Brain microvascular endothelial cell (primary cell): ENCODE data around the gene WFDC6.
"Not testable (repeated sequence)": the region's sequence is repeated elsewhere in the genome, so short reads cannot be mapped to it uniquely, and the experiment has no call there.

Experiments
- DNase-seq: peaks from one replicate; pipeline ENCODE4 v3.0.0-alpha.2; 2020
- H3K27ac ChIP-seq: fragments of 250-450 bp; sonication (Bioruptor Pico); 2 replicates; pipeline ENCODE4 v1.5.1; 2020; ENCODE audit warnings: mild to moderate bottlenecking, moderate library complexity
- H3K27me3 ChIP-seq: fragments of 250-450 bp; sonication (Bioruptor Pico); replicated peaks from 2 replicates; pipeline ENCODE4 v1.5.1; 2020; ENCODE audit warnings: mild to moderate bottlenecking
- H3K36me3 ChIP-seq: fragments of 250-450 bp; sonication (Bioruptor Pico); replicated peaks from 2 replicates; pipeline ENCODE4 v1.5.1; 2020; ENCODE audit warnings: mild to moderate bottlenecking
- H3K4me3 ChIP-seq: 2 replicates; pipeline ENCODE4 v1.5.1; 2011; ENCODE audit warnings: low read depth, mild to moderate bottlenecking, control low read depth, low read length, moderate library complexity
- CTCF ChIP-seq: IDR thresholded peaks from 2 replicates; pipeline ENCODE4 v1.5.1; 2011; ENCODE audit warnings: low read depth, mild to moderate bottlenecking, moderate library complexity, low read length, control low read depth, inconsistent platforms; ENCODE audit errors: missing control alignments
- in situ Hi-C: cut with HindIII; loops from 2 replicates; pipeline ENCODE4 v1.10.0; 2017; ENCODE audit warnings: low sequenced_read_pairs, low pct_ligation_motif_present

Gene WFDC6

DNA sequence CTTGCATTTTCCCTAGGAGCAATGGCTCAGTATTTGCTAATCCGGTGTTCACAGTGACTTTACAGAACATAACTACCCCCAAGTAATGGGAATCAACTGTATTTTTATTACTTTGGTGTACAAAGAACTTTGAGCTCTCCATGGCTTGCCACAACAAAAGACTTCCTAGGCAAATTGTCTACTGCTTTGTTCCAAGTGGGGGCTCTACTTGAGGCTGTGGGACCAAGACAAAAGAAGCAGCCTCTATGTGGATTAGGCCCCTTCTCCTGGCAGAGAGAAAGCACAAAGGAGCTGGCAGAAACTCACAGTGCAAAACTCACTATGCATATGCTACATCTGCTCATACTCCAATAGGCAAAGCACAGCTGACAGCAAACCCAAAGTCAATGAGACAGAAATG, 38.9 kb upstream of the WFDC6 start:
- H3K27ac ChIP-seq: no peak overlapping the region
- H3K27me3 ChIP-seq: no peaks in the 10 kb centered on the region
- no peaks in the 10 kb centered on the region for H3K36me3 ChIP-seq
- DNase-seq: no peak
- in situ Hi-C loops: no loop called here
- no peak overlapping the region for H3K4me3 ChIP-seq
- no peak for TF ChIP-seq CTCF

GRCh38 chr20:45576995-45577394, 37.7 kb upstream of the WFDC6 start:
- no peaks in the 10 kb centered on the region for H3K27me3 ChIP-seq
- in situ Hi-C loops: no loop called here
- H3K27ac ChIP-seq: no peak overlapping the region
- no peak for TF ChIP-seq CTCF
- DNase-seq: no peak
- no peak overlapping the region for H3K4me3 ChIP-seq
- H3K36me3 ChIP-seq: no peaks in the 10 kb centered on the region

DNA sequence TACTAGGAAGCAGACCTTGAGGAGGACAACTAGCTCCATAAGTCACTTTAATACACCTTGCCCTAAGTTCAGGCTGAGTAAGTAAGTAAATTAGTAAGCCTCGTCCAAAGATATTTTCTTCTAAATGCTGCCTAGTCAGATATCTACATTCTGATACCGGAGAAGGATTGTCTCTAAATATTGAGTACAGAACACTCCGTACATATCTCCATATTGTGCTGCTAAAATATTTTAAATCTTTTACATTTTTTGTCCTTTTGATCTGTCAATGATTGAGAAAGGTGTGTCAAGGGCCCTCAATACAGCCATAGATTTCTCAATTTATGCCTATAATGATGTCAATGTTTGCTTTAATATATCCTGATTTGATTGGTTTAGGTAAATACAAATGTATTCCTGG, 36.6 kb upstream of the WFDC6 start:
- H3K27me3 ChIP-seq: no peaks in the 10 kb centered on the region
- H3K36me3 ChIP-seq: no peaks in the 10 kb centered on the region
- no peak for TF ChIP-seq CTCF
- in situ Hi-C loops: no loop called here
- no peak for DNase-seq
- no peak overlapping the region for H3K4me3 ChIP-seq
- no peak overlapping the region for H3K27ac ChIP-seq

DNA sequence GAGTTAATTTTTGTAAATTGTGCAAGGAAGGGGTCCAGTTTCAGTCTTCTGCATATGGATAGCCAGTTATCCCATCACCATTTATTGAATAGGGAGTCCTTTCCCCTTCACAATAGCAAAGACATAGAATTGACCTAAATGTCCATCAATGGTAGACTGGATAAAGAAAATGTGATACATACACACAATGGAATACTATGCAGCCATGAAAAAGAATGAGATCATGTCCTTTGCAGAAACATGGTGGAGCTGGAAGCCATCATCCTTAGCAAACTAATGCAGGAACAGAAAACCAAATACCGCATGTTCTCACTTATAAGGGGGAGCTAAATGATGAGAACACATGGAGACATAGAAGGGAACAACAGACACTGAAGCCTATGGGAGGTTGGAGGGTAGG, 30.4 kb upstream of the WFDC6 start:
- DNase-seq, H3K4me3 ChIP-seq, H3K36me3 ChIP-seq, H3K27ac ChIP-seq, H3K27me3 ChIP-seq, in situ Hi-C loops: not testable (repeated sequence)

DNA sequence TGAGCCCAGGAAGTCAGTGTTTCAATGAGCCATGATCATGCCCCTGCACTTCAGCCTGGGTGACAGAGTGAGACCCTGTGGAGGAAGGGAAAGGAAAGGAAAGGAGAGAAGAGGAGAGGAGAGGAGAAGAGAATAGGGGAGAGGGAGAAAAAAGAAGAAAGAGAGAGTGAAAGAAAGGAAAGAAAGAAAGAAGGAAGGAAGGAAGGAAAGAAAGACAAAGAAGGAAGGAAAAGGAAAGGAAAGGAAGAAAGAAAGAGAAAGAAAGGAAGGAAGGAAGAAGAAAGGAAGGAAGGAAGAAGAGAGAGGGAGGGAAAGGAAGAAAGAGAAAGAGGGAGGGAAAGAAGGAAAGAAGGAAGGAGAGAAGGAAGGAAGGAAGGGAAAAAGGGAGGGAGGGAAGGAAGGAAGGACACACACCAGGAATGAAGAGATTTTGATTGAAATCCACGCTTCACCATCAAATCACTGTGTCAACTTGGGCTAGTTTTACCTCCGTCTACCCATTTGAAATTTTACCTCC, 25.5 kb upstream of the WFDC6 start:
- Histone ChIP-seq H3K36me3 (no peaks in the 10 kb centered on the region), H3K27me3 (no peaks in the 10 kb centered on the region), H3K27ac (no peak overlapping the region), H3K4me3 (no peak overlapping the region)
- in situ Hi-C loops: no loop called here
- no peak for DNase-seq
- TF ChIP-seq CTCF: no peak

DNA sequence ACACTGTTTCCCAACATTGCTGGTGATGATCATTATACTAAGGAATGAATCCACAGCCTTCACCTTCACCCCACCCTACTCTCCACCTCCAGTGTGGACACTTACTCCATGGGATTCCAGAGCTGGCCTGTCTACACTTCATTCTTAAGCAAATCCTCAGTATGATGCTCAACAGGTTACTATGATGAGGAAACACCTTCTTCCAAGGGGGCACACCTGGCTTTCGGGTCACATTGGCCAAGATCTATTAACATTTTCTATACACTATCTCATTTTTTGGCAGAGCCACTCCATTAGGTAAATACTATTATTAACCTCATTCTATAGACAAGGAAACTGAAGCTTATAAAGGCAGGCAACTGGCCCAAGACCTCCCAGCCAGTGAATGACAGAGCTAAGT, 15.9 kb upstream of the WFDC6 start:
- in situ Hi-C loops: no loop called here
- Histone ChIP-seq H3K27ac (no peak overlapping the region), H3K36me3 (no peaks in the 10 kb centered on the region), H3K4me3 (no peak overlapping the region), H3K27me3 (no peaks in the 10 kb centered on the region)
- no peak for DNase-seq
- no peak for TF ChIP-seq CTCF
